DMS153 (cell line): ENCODE results near the gene BUD13.

Experiments used
- DNase-seq: peaks from one replicate; lab custom pipeline; 2025; lab: John Stamatoyannopoulos, UW

The BUD13 gene

GRCh38 chr11:116716621-116717020 lies 56.2 kb downstream of the BUD13 start:
- DNase-seq, result no peak

DNA sequence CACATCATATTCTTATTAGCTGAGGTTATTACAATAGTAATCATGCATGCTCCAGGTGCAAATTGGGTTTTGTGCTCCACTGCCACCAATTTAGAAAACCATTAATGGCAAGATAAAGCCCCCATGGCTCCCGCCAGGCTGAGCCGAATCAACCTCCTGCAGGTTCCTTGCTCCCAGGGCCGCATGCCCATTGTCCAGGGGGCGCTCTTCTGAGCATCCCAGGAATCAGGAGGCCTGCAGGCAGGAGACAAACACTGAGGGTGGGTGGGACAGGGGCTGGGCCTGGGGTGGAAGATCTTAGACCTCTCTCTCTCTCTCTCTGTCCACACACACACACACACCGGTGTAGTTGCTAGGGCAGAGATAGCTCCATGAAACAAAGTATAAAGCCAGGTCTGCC lies 57.4 kb downstream of the BUD13 start:
- DNase-seq, result no peak

DNA sequence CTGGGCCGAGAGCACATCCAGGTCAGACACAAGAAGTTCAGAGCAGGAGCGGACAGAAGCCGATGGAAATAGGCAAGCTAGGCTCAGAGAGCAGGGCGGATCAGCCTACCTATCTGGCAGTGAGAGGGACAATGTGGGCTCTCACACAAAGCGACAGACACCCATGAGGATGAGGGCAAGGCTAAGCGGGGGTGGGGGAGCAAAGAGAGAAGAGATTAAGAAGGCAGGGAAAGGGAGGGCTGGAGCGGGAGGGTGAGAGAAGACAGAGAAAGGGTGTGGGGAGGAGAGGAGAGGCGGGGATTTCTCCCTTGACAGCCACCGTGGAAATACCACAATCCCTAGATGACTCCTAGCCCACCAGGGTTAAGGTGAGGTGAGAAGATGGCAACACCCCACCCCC lies 57.9 kb downstream of the BUD13 start:
- no peak for DNase-seq

GRCh38 chr11:116712428-116712827 lies 60.4 kb downstream of the BUD13 start:
- DNase-seq, result no peak

GRCh38 chr11:116710762-116711161 lies 62.0 kb downstream of the BUD13 start:
- DNase-seq, result no peak

- no peak for DNase-seq
Measured at GRCh38 chr11:116710001-116710674, 62.6 kb downstream of the BUD13 start.

- no peak for DNase-seq
Measured at GRCh38 chr11:116707746-116708145, 65.0 kb downstream of the BUD13 start.

GRCh38 chr11:116707161-116707629 lies 65.6 kb downstream of the BUD13 start:
- peak; percentile 72 for DNase-seq

- peak; percentile 58 for DNase-seq
Measured at GRCh38 chr11:116703421-116703820, 69.4 kb downstream of the BUD13 start.

- no peak for DNase-seq
Measured at GRCh38 chr11:116702772-116703385, 69.9 kb downstream of the BUD13 start.

- DNase-seq, result no peak
Measured at GRCh38 chr11:116701876-116702275, 70.9 kb downstream of the BUD13 start.

DNA sequence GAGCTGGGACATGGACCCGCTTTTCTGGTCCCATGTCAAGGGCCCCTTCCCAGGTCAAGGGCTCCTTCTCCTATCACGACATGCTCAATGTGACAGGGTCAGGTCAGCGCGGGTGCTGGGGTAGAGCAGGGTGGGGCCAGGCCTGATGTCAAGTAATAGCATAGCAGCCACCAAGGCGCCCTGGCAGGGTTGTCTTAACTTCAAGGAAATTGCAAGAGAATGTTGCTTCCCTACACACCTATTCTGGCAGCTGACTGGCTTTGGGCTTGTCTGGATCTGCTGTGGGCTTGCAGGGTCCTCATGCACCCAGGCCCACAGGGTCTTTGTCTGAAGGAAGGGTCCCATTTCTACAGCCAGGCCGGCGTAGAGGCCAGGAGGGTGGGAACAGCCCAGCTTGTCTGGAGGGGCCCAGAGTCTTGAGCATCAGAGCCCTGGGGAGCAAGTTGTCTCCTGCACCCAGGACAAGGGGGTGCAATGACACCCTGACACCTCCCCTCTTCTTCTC lies 71.4 kb downstream of the BUD13 start:
- DNase-seq, result no peak

DNA sequence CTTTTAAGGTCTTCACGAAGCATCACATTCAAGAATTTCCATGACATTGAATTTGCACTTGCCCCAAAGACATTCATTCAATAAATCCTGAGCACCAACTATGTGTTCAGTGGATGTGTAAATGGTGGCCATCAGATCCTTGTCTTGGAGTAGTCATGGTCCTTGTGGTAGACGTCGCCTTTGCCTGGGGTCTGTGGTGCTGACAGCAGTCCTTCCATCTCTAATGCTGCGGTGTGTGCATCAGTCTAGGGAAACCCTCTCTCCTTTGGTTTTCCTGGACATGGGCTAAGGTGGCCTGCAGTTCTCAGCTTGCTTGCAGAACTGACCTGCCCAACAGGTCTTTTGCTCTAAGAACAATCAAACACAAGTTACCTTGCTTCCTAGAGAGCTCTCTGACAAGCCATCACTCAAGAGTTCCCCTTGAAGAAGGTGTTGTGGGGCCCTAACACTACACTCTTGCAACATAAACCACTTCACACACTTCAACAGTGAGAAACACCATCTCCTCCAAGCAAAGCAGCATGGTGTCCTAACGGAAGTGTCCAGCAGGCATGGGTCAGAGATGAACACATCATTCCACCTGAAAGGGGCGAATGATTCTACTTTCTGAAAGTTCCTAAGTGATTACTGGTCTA lies 72.1 kb downstream of the BUD13 start:
- DNase-seq, result no peak
